Upper lobe of left lung (tissue), 4 donors: ENCODE results near the gene CMTM4.

Experiments used
- CTCF ChIP-seq, 6 experiments: fragments of 450-650 bp in 4 of 6; fragments of 200-600 bp in 2 of 6; sonication (generic) in 2 of 6; IDR thresholded peaks; one replicate each; pipeline ENCODE4 v1.5.1; 2016 to 2019; ENCODE audit warnings: antibody characterized with exemption in 6 of 6
- EP300 ChIP-seq, 4 donors: sonication (generic); formaldehyde crosslinking; IDR thresholded peaks; one replicate each; pipeline ENCODE4 v1.5.1; 2017; ENCODE audit warnings: antibody characterized with exemption in 4 of 4, control low read depth in 2 of 4

- TF ChIP-seq CTCF (IDR thresholded peaks at IDR 0.05) = no peak
- TF ChIP-seq EP300 (IDR thresholded peaks at IDR 0.05) = no peak
These were observed 16.0 kb upstream of the CMTM4 start for GRCh38 chr16:66712512-66712911.
